ENCODE measurements around the gene CARS1.

Gene CARS1

GRCh38 chr11:3093281-3094191 lies 36.3 kb upstream of the CARS1 start:
- no peak for TF ChIP-seq ZNF274 (IDR thresholded peaks at IDR 0.05; ENCODE audit: low read depth, low read length)
- H3K4me3 ChIP-seq (ENCODE audit: low read length): no peak overlapping the region

GRCh38 chr11:3092603-3093141 lies 35.4 kb upstream of the CARS1 start:
- TF ChIP-seq ZNF274 (IDR thresholded peaks at IDR 0.05; ENCODE audit: low read depth, low read length): no peak
- H3K4me3 ChIP-seq (ENCODE audit: low read length): no peak overlapping the region

GRCh38 chr11:3091846-3092602 lies 34.8 kb upstream of the CARS1 start:
- no peak overlapping the region for H3K4me3 ChIP-seq (ENCODE audit: low read length)
- no peak for TF ChIP-seq ZNF274 (IDR thresholded peaks at IDR 0.05; ENCODE audit: low read depth, low read length)

GRCh38 chr11:3091081-3091845 lies 34.0 kb upstream of the CARS1 start:
- TF ChIP-seq ZNF274 (IDR thresholded peaks at IDR 0.05; ENCODE audit: low read depth, low read length): no peak

GRCh38 chr11:3090096-3090901 lies 33.1 kb upstream of the CARS1 start:
- no peak for TF ChIP-seq ZNF274 (IDR thresholded peaks at IDR 0.05; ENCODE audit: low read depth, low read length)

More at GRCh38 chr11:3091081-3091845, 34.0 kb upstream of the CARS1 start:
- H3K4me3 ChIP-seq (ENCODE audit: low read length): no peak overlapping the region

GRCh38 chr11:3089236-3090061 lies 32.2 kb upstream of the CARS1 start:
- TF ChIP-seq ZNF274 (IDR thresholded peaks at IDR 0.05; ENCODE audit: low read depth, low read length): no peak
- H3K4me3 ChIP-seq (ENCODE audit: low read length): no peak overlapping the region

More at GRCh38 chr11:3090096-3090901, 33.1 kb upstream of the CARS1 start:
- H3K4me3 ChIP-seq (ENCODE audit: low read length): no peak overlapping the region

- no peak for TF ChIP-seq ZNF274 (IDR thresholded peaks at IDR 0.05; ENCODE audit: low read depth, low read length)
These were observed 31.6 kb upstream of the CARS1 start for GRCh38 chr11:3088806-3089205.

GRCh38 chr11:3087821-3088800 lies 30.9 kb upstream of the CARS1 start:
- no peak for TF ChIP-seq ZNF274 (IDR thresholded peaks at IDR 0.05; ENCODE audit: low read depth, low read length)
- H3K4me3 ChIP-seq (ENCODE audit: low read length): no peak overlapping the region

More at GRCh38 chr11:3088806-3089205, 31.6 kb upstream of the CARS1 start:
- H3K4me3 ChIP-seq (ENCODE audit: low read length): no peak overlapping the region

- H3K4me3 ChIP-seq (ENCODE audit: low read length): no peak overlapping the region
- no peak for TF ChIP-seq ZNF274 (IDR thresholded peaks at IDR 0.05; ENCODE audit: low read depth, low read length)
These were observed 30.1 kb upstream of the CARS1 start for GRCh38 chr11:3087373-3087772.

GRCh38 chr11:3086671-3087150 lies 29.5 kb upstream of the CARS1 start:
- no peak for TF ChIP-seq ZNF274 (IDR thresholded peaks at IDR 0.05; ENCODE audit: low read depth, low read length)
- no peak overlapping the region for H3K4me3 ChIP-seq (ENCODE audit: low read length)

- TF ChIP-seq ZNF274 (IDR thresholded peaks at IDR 0.05; ENCODE audit: low read depth, low read length): no peak
- no peak overlapping the region for H3K4me3 ChIP-seq (ENCODE audit: low read length)
These were observed 28.9 kb upstream of the CARS1 start for GRCh38 chr11:3086114-3086513.
